NT2/D1 (cell line): ENCODE results near the gene SLC44A2.
"Not testable (repeated sequence)": the region's sequence is repeated elsewhere in the genome, so short reads cannot be mapped to it uniquely, and the experiment has no call there.

Experiments used
- DNase-seq: peaks from one replicate; pipeline ENCODE4 v3.0.0-alpha.2; 2011; ENCODE audit warnings: low read depth, low spot score
- H3K27me3 ChIP-seq: 2 replicates; pipeline ENCODE4 v1.6.0; 2011; ENCODE audit warnings: mild to moderate bottlenecking; ENCODE audit not compliant: insufficient read length, insufficient read depth
- H3K36me3 ChIP-seq: 2 replicates; pipeline ENCODE4 v1.6.1; 2011; ENCODE audit warnings: mild to moderate bottlenecking, low read length, mixed read lengths; ENCODE audit not compliant: insufficient read depth, insufficient read length
- H3K4me1 ChIP-seq: 2 replicates; pipeline ENCODE4 v1.5.1; 2011; ENCODE audit not compliant: insufficient read depth, insufficient read length
- H3K4me3 ChIP-seq: 2 replicates; pipeline ENCODE4 v1.5.1; 2011; ENCODE audit warnings: low read depth; ENCODE audit not compliant: insufficient read length
- H3K9ac ChIP-seq: 2 replicates; pipeline ENCODE4 v1.6.0; 2011; ENCODE audit warnings: low read depth; ENCODE audit not compliant: insufficient read length
- H3K9me3 ChIP-seq: 2 replicates; pipeline ENCODE4 v1.5.1; 2011; ENCODE audit warnings: mild to moderate bottlenecking, low read length; ENCODE audit not compliant: insufficient read depth
- SUZ12 ChIP-seq: IDR thresholded peaks from 2 replicates; pipeline ENCODE4 v1.6.1; 2011; ENCODE audit not compliant: insufficient read length, insufficient read depth; ENCODE audit errors: extremely low read depth
- YY1 ChIP-seq: IDR thresholded peaks from 2 replicates; pipeline ENCODE4 v1.6.1; 2011; ENCODE audit not compliant: insufficient read length, insufficient read depth
- ZNF274 ChIP-seq: IDR thresholded peaks from 2 replicates; pipeline ENCODE4 v1.6.1; 2011; ENCODE audit warnings: mild to moderate bottlenecking, low read depth, low read length

Gene SLC44A2

DNA sequence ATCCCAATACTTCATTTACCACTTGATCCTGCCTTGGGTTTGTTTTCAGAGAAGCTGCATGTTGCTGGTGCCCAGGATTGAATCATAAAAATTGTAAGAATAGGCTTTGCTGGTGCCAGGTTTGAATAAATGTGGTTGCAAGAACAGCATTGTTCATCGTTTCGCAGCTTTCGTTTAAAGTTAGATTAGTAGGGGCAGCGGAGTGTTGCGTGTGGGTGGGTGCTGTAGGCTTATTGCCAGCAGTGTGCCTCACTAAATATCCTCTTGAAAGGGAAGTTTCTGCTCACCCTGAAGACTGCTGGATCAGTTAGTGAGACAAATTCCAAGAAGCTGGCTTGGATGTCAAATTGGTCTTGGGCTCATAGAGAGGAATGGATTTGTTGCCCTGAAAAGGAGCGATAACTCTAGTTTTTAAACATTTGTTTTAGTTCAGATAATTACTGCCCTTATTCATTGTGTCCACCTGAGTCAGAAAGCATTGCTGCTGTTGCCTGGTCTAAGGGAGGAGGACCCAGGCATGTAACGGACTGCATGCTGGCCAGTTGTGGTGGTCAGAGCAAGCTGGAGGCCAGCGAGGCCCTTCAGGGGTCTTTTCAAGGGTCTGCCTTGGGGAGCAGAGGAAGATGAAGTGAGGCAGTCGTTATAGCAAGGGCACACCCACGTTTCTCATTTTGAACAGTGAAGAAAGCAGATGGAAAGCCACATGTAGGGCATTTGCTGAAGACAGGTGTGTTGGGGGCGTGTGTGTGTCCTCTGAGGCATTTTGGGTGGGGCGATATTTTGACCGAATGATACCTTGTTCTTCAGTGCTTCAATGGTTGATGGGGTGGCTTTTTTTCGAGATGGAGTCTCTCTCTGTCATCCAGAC lies 37.3 kb downstream of the SLC44A2 start:
- Histone ChIP-seq H3K9me3 (no peaks in the 10 kb centered on the region), H3K4me3 (no peak overlapping the region), H3K4me1 (peaks cover 7% of the 10 kb centered on the region), H3K9ac (no peak overlapping the region), H3K27me3 (no peaks in the 10 kb centered on the region), H3K36me3 (peaks cover 59% of the 10 kb centered on the region)
- DNase-seq: no peak
- TF ChIP-seq ZNF274 (no peak), YY1 (no peak), SUZ12 (no peak)

DNA sequence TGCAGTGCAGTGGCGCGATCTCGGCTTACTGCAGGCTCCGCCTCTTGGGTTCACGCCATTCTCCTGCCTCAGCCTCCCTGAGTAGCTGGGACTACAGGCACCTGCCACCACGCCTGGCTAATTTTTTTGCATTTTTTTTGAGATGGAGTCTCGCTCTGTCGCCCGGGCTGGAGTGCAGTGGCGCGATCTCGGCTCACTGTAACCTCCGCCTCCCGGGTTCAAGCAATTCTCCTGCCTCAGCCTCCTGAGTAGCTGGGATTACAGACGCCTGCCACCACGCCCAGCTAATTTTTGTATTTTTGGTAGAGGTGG lies 37.9 kb downstream of the SLC44A2 start:
- H3K9ac ChIP-seq, H3K27me3 ChIP-seq, H3K4me3 ChIP-seq, H3K9me3 ChIP-seq, DNase-seq, H3K4me1 ChIP-seq: not testable (repeated sequence)
- H3K36me3 ChIP-seq: peaks cover 60% of the 10 kb centered on the region

DNA sequence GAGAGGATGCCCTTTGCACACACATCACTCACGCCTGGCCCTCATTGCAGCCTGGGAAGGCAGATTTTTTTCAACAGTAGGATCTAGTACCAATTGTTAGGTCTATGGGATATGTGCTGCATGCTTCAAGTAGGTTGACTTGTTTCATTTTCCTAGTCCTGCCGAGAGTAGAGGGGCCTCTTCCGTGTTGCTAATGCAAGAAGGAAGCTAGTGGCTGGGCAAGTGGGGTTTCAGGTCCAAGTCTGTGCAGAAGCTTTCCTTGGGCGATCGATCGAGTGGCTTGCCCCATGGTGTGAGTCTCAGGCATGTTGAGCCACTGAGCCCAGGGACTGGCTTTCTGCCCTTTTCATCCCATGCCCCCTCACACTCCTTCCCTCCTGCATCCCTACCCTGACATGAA lies 42.5 kb downstream of the SLC44A2 start:
- no peak overlapping the region for H3K9ac ChIP-seq
- no peak for DNase-seq
- TF ChIP-seq ZNF274 (no peak), YY1 (no peak), SUZ12 (no peak)
- H3K4me1 ChIP-seq: peaks cover 5% of the 10 kb centered on the region
- no peak overlapping the region for H3K4me3 ChIP-seq
- peaks cover 64% of the 10 kb centered on the region for H3K36me3 ChIP-seq
- no peaks in the 10 kb centered on the region for H3K9me3 ChIP-seq
- H3K27me3 ChIP-seq: no peaks in the 10 kb centered on the region

DNA sequence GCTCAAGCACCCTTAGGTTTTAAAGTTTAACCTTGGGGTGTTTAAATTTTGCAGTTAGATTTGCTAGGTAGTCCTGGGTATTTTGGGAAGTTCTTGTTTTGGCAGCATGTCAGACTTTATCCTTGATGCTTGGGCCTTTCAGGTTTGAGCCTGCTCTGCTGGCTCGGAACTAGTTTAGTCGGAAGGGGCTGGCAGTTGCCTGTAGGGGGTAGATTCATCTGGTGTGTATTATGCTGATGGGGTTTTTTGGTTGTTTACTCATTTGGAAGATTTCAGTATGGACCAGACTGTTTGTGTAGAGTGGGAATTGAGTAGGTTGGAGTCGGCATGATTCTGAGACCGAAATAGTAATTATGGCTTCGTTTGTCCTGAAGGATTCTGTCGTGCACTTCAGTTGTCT lies 43.9 kb downstream of the SLC44A2 start:
- no peaks in the 10 kb centered on the region for H3K27me3 ChIP-seq

DNA sequence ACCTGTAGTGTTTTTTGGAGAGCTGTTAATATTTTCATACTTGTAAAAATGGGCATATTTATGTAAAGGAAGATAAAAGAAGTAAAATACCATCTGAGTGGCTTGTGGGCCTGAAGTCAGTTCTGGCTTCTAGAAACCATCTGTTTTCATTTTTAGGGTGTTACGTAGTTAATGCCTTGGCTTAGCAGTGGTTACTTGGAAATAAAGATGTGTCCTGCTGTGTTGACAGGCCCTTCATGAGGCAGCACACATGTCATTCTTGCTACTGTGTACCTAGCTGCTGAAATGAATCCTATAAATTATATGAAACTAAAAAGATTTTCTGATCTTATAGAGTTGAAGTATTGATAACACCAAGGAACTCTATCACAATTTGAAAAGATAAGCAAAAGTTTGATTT lies 44.8 kb downstream of the SLC44A2 start:
- Histone ChIP-seq H3K9ac (no peak overlapping the region), H3K4me1 (peaks cover 5% of the 10 kb centered on the region), H3K36me3 (peaks cover 82% of the 10 kb centered on the region), H3K9me3 (no peaks in the 10 kb centered on the region), H3K4me3 (no peak overlapping the region), H3K27me3 (no peaks in the 10 kb centered on the region)
- DNase-seq: no peak
- TF ChIP-seq ZNF274 (no peak), YY1 (no peak), SUZ12 (no peak)

More for the DNA sequence above, 43.9 kb downstream of the SLC44A2 start:
- Histone ChIP-seq H3K9ac (no peak overlapping the region), H3K4me1 (peaks cover 5% of the 10 kb centered on the region), H3K4me3 (no peak overlapping the region), H3K36me3 (peaks cover 75% of the 10 kb centered on the region), H3K9me3 (no peaks in the 10 kb centered on the region)
- no peak for DNase-seq
- TF ChIP-seq SUZ12 (no peak), YY1 (no peak), ZNF274 (no peak)

DNA sequence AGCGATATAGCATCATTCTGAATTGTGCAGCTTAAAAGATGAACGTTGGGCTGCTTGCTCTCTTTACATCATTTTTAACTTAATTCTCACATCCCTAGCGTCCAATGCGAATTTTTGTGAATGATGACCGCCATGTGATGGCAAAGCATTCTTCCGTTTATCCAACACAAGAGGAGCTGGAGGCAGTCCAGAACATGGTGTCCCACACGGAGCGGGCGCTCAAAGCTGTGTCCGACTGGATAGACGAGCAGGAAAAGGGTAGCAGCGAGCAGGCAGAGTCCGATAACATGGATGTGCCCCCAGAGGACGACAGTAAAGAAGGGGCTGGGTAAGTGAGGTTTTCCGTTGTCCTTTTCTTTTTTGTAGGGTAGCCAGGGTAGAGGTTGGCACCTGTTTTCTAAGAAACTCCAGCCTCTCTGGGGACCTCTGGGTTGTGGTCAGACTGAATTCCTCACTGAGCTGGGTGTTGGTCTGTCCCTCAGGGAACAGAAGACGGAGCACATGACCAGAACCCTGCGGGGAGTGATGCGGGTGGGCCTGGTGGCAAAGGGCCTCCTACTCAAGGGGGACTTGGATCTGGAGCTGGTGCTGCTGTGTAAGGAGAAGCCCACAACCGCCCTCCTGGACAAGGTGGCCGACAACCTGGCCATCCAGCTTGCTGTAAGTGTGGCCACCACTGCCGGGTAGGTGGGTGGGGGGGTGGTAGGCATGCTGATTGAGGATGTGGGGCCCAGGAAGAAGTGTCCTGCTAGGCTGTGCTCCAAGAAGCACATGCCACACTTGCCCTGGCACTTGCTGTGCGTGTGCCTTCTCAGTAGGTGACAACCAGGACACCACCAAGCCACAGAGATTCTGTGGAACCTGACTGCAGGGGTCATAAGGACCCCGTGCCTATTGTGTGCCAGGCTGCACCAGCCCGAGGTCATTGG lies 45.8 kb downstream of the SLC44A2 start:
- H3K27me3 ChIP-seq: no peaks in the 10 kb centered on the region
- H3K9me3 ChIP-seq: no peaks in the 10 kb centered on the region

DNA sequence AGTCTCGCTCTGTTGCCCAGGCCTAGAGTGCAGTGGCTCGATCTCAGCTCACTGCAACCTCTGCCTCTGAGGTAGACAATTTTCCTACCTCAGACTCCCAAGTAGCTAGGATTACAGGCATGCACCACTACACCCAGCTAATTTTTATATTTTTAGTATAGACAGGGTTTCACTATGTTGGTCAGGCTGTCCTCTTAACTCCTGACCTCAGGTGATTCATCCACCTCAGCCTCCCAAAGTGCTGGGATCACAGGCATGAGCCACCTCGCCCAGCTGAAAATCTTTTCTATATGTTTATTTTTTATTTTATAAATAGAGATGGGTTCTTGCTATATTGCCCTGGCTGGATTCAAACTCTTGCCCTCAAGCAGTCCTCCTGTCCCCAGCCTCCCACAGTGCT lies 46.6 kb downstream of the SLC44A2 start:
- peaks cover 84% of the 10 kb centered on the region for H3K36me3 ChIP-seq
- DNase-seq: not testable (repeated sequence)

More for the DNA sequence above, 45.8 kb downstream of the SLC44A2 start:
- TF ChIP-seq SUZ12 (no peak), ZNF274 (no peak), YY1 (no peak)
- Histone ChIP-seq H3K9ac (peak overlapping the region; percentile 18), H3K4me1 (peaks cover 5% of the 10 kb centered on the region), H3K4me3 (no peak overlapping the region), H3K36me3 (peaks cover 89% of the 10 kb centered on the region)
- no peak for DNase-seq

DNA sequence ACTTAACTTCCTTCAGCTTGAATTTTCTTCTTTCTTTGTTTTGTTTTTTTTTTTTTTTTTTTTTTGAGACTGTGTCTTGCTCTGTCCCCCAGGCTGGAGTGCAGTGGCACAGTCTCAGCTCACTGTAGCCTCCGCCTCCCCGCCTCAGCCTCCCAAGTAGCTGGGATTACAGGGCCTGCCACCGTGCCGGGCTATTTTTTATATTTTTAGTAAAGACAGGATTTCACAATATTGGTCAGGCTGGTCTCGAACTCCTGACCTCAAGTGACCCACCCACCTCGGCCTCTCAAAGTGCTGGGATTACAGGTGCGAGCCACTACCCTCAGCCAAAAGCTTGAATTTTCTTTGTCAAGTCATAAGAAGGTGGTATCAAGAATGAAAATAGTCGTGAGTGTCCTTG lies 49.9 kb downstream of the SLC44A2 start:
- H3K9me3 ChIP-seq, H3K4me3 ChIP-seq, H3K9ac ChIP-seq, H3K4me1 ChIP-seq, H3K27me3 ChIP-seq, DNase-seq: not testable (repeated sequence)
- peaks cover 92% of the 10 kb centered on the region for H3K36me3 ChIP-seq

More for the DNA sequence above, 46.6 kb downstream of the SLC44A2 start:
- not testable (repeated sequence) for H3K4me1 ChIP-seq, H3K9me3 ChIP-seq, H3K9ac ChIP-seq, H3K4me3 ChIP-seq, H3K27me3 ChIP-seq
